MM.1S (cell line): ENCODE results near the gene EEF1AKMT1.

ENCODE experiments used
- CTCF ChIP-seq: fragments of 300-600 bp; sonication (generic); IDR thresholded peaks from 2 replicates; pipeline ENCODE4 v1.5.1; 2016; ENCODE audit warnings: antibody characterized with exemption, low read length, mixed read lengths
- EZH2 ChIP-seq: fragments of 300-600 bp; sonication (generic); optimal IDR thresholded peaks from 2 replicates; pipeline ENCODE3; 2017; ENCODE audit warnings: low read depth, mild to moderate bottlenecking, antibody characterized with exemption, low read length, mixed read lengths
- EZH2phosphoT487 ChIP-seq: fragments of 300-600 bp; sonication (generic); IDR thresholded peaks from 2 replicates; pipeline ENCODE4 v1.6.1; 2018; ENCODE audit warnings: antibody characterized with exemption, low read length

- TF ChIP-seq CTCF (no peak), EZH2 (no peak), EZH2phosphoT487 (no peak)
These were observed 3.9 kb downstream of the EEF1AKMT1 start for GRCh38 chr13:20769834-20770233.
